ENCODE measurements around the gene TMEM244.

DNA sequence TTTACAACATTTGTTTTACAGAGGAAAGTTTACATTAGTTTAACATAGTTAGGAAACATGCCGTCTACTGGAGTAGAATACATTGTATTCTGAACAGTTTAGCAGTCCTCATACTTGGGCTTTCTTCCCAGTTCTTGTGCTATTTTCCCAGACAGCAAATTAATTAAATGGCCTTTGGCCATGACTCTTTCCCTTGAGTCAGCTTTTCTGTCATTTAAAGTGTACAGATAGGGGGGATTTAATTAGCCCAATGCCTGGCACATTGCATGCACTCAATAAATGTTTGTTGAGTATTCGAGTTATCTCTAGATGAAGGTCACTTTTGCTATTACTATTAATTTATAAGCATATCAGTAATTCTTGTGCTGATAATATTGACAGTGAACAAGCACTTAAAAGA is 1.6 kb downstream of the TMEM244 start:
- TF ChIP-seq CTCF (IDR thresholded peaks at IDR 0.05 in 8 of 11, conservative IDR thresholded peaks at IDR 0.05 in 3 of 11) (no peak), POLR2A (IDR thresholded peaks at IDR 0.05) (no peak)
